Measurements from ENCODE around the gene PCDHA1.
"Not testable (repeated sequence)": the region's sequence is repeated elsewhere in the genome, so short reads cannot be mapped to it uniquely, and the experiment has no call there.

DNA sequence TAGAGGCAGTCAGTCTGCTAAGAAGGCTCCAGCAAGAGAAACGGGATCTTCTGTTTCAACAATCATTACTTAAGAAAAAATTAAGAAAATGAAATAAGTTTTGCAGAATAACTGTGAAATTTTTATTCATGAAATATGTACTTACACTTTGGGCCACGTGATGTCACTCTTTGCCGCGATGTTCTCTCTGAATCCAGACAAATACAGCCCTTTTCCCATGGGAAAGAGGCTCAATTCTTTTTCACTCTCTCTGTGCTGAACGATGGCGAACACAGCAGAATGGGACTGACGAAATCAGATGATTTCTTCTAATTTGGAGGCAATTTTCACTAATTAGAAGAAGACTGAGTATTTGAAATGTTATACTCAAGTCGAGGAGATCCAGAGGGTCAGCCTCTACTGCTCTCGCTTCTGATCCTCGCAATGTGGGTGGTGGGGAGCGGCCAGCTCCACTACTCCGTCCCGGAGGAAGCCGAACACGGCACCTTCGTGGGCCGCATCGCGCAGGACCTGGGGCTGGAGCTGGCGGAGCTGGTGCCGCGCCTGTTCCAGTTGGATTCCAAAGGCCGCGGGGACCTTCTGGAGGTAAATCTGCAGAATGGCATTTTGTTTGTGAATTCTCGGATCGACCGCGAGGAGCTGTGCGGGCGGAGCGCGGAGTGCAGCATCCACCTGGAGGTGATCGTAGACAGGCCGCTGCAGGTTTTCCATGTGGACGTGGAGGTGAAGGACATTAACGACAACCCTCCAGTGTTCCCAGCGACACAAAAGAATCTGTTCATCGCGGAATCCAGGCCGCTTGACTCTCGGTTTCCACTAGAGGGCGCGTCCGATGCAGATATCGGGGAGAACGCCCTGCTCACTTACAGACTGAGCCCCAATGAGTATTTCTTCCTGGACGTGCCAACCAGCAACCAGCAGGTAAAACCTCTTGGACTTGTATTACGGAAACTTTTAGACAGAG, 62.5 kb downstream of the PCDHA1 start, which contains the start of gene PCDHA9:
- not testable (repeated sequence) for TF ChIP-seq SP2 (tag by site-specific recombination; IDR thresholded peaks at IDR 0.05); TRIM28 (IDR thresholded peaks at IDR 0.05; ENCODE audit: borderline replicate concordance, low read length)
- TF ChIP-seq, protein P1, sequence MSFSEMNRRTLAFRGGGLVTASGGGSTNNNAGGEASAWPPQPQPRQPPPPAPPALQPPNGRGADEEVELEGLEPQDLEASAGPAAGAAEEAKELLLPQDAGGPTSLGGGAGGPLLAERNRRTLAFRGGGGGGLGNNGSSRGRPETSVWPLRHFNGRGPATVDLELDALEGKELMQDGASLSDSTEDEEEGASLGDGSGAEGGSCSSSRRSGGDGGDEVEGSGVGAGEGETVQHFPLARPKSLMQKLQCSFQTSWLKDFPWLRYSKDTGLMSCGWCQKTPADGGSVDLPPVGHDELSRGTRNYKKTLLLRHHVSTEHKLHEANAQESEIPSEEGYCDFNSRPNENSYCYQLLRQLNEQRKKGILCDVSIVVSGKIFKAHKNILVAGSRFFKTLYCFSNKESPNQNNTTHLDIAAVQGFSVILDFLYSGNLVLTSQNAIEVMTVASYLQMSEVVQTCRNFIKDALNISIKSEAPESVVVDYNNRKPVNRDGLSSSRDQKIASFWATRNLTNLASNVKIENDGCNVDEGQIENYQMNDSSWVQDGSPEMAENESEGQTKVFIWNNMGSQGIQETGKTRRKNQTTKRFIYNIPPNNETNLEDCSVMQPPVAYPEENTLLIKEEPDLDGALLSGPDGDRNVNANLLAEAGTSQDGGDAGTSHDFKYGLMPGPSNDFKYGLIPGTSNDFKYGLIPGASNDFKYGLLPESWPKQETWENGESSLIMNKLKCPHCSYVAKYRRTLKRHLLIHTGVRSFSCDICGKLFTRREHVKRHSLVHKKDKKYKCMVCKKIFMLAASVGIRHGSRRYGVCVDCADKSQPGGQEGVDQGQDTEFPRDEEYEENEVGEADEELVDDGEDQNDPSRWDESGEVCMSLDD (tag by site-specific recombination; IDR thresholded peaks at IDR 0.05) = not testable (repeated sequence)
- TF ChIP-seq, protein P2, sequence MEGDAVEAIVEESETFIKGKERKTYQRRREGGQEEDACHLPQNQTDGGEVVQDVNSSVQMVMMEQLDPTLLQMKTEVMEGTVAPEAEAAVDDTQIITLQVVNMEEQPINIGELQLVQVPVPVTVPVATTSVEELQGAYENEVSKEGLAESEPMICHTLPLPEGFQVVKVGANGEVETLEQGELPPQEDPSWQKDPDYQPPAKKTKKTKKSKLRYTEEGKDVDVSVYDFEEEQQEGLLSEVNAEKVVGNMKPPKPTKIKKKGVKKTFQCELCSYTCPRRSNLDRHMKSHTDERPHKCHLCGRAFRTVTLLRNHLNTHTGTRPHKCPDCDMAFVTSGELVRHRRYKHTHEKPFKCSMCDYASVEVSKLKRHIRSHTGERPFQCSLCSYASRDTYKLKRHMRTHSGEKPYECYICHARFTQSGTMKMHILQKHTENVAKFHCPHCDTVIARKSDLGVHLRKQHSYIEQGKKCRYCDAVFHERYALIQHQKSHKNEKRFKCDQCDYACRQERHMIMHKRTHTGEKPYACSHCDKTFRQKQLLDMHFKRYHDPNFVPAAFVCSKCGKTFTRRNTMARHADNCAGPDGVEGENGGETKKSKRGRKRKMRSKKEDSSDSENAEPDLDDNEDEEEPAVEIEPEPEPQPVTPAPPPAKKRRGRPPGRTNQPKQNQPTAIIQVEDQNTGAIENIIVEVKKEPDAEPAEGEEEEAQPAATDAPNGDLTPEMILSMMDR (tag by site-specific recombination; IDR thresholded peaks at IDR 0.05) = not testable (repeated sequence)
